Bone marrow (tissue), 2 donors: ENCODE data around the gene PIP5K1B.
"Not testable (repeated sequence)": the region's sequence is repeated elsewhere in the genome, so short reads cannot be mapped to it uniquely, and the experiment has no call there.

Source experiments
- DNase-seq, 2 donors: peaks; one replicate each; lab custom pipeline; 2025; lab: John Stamatoyannopoulos, UW

PIP5K1B gene

GRCh38 chr9:68955330-68955729, 250.3 kb downstream of the PIP5K1B start:
- DNase-seq, result peak in 1 of 2 donors; percentile 80

DNA sequence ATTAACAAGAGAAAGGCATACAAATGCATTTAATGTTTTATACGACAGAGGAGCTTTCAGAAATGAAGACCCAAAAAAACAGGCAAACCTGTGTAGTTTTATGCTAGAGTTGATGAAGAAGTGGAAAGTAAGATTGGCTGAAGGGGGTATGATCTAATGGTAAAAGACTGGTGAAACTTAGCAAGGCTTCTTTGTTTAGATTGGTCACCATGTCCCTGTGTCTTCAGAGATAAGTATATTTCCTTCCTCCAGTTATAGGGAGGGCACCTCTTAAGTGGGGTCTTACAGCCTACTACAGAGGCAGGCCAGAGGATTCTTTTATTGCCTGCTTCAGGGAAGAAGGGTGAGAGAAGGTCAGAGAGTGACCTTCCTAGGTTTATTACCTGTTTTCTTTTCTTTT, 252.4 kb downstream of the PIP5K1B start:
- DNase-seq, result peak in 1 of 2 donors; percentile 28

- no peak for DNase-seq
Measured at GRCh38 chr9:68961587-68961986, 256.5 kb downstream of the PIP5K1B start.

DNA sequence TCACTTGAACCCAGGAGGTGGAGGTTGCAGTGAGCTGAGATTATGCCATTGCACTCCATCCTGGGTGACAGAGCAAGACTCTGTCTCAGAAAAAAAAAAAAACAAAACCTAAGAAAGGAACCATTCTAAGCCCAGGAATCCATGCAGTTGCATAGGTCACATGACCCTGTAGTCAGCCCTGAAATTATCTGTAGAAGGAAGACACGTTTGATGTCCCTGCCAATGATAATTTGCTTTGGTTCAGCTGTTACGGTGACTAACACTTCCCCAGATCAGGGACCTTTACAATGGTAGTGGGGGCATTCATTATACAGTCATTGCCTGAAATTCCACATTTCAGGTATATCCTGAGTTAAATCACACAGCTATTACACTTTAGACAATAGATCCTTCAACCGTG, 258.4 kb downstream of the PIP5K1B start:
- no peak for DNase-seq

DNA sequence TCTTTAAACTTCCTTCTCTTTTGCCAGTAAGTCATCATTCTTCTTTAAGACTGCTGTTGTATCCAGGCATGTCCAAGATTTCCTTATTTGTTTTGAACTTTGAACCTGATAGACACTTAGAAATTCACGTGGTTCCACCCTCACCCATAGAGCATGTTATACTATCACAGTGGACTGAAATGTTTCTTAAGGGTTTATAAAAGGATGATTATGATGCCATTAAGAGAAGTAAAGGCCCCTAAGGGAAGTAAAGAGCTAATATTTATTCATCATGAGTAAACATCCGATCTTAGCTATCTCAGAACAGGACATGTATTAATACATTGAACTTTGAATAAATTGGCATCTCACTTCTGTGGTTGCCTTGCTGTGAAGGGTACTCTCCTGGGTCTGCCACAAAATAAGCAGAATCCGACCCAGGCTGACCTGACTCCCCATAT, 259.1 kb downstream of the PIP5K1B start:
- no peak for DNase-seq

GRCh38 chr9:68964765-68965164, 259.7 kb downstream of the PIP5K1B start:
- DNase-seq, result no peak

DNA sequence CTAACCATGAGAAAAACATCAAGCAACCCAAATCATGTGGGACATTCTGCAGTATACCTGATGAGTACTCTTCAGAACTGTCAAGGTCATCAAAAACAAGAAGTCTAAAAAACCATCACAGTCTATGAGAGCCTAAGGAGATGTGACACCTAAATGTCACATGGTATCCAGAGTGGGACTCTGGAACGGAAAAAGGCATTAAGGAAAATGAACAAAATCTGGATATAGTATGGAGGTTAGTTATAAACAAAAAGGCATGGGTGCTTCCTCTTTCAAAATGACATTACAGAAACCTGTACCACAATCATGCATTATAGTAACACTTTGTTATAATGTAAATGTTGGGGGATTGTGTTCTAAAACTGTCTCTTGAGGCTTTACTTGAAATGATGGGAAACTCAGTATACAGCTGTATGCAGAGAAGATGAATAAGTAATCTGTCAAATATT, 261.5 kb downstream of the PIP5K1B start:
- DNase-seq, result no peak

DNA sequence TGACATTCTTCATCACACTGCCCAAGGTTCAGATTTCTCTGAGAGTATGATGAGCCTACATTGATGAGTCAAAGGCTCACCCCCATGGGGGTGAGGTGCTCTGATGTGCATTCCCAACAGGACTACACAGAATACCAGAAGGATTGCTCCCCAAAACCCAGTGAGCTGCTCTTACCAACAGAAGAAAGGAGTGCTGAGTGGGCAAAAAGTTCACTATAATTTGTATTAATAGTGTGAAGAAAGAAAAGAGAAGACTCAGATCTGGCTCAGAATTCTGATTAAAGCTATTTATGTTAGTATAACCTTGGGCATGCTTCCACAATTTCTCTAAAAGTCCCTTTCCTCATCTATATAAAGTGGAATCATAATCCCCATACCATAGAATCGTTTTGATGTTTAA, 262.8 kb downstream of the PIP5K1B start:
- no peak for DNase-seq

- DNase-seq, result no peak
Measured at GRCh38 chr9:68969538-68969937, 264.5 kb downstream of the PIP5K1B start.

DNA sequence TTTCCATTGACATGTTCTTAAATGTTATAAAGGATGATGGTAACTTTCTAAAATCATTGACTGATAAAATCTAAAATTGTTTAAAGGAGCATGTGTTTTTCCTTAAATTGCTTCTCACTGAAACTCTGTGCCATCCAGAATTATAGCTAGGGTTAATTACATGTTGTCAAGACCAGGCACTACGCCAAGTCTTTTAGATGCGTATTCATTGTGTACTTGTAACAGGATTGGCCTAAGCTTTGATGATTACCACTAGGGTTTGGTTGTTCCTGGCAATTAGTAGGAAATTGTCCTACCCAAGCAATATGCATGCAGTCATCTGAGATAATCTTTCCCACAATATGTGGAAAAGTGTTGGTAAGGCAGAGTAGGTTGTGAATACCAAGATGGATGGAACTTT, 265.1 kb downstream of the PIP5K1B start:
- DNase-seq, result no peak

- no peak for DNase-seq
Measured at GRCh38 chr9:68973619-68974018, 268.6 kb downstream of the PIP5K1B start.

GRCh38 chr9:68974431-68974830, 269.4 kb downstream of the PIP5K1B start:
- DNase-seq, result no peak

DNA sequence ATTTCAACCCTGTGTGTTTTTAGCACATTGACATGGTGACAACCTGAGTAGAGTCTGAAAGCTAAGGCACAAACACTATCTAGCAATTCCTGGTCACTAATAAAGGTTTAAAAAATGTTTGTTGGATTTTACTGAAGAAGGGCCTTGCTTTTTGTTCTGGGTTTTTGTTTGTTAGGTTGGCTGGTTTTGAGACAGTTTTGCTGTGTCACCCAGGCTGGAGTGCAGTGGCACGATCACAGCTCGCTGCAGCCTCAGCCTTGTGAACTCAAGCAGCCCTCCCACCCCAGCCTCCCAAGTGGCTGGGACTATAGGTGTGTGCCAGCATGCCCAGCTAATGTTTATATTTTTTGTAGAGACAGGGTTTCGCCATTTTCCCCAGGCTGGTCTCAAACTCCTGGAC, 269.9 kb downstream of the PIP5K1B start:
- no peak for DNase-seq

GRCh38 chr9:68975365-68976043, 270.5 kb downstream of the PIP5K1B start:
- peak; percentile 28 to 69 for DNase-seq

GRCh38 chr9:68978066-68978465, 273.0 kb downstream of the PIP5K1B start:
- DNase-seq, result peak in 1 of 2 donors; percentile 83

DNA sequence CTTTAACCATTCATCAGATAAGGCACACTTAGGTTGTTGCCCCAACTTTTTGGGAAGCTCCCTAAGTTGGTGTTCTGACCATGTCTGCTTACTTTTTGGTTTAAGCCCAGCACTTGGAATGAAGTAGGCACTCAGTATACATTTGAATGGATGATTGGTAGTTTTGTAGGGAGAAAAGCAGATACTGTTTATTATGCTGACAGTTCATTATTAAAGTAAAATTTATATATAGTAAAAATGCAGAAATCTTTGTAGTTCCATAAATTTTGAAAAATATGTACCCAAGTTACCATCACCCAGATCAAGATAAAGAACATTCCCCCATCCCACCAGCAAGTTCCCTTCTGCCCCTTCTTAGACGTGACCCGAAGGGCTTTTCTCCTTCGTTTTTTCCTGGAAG, 273.5 kb downstream of the PIP5K1B start:
- DNase-seq, result no peak

- peak in 1 of 2 donors; percentile 93 for DNase-seq
Measured at GRCh38 chr9:68979538-68980314, 274.7 kb downstream of the PIP5K1B start.

- no peak for DNase-seq
Measured at GRCh38 chr9:68980341-68980914, 275.4 kb downstream of the PIP5K1B start.

- DNase-seq, result peak in 1 of 2 donors; percentile 48
Measured at GRCh38 chr9:68981789-68982188, 276.7 kb downstream of the PIP5K1B start.

- no peak for DNase-seq
Measured at GRCh38 chr9:68983008-68983411, 278.0 kb downstream of the PIP5K1B start.

- DNase-seq, result no peak
Measured at GRCh38 chr9:68983522-68984424, 278.7 kb downstream of the PIP5K1B start.

- not testable (repeated sequence) for DNase-seq
Measured at GRCh38 chr9:68986949-68987348, 281.9 kb downstream of the PIP5K1B start.
